ENCODE results near the gene STARD3. TPM values are rescaled to one million over a fixed set of nuclear protein-coding genes. Genes with fewer than 3 reads are reported as not detected.

Gene STARD3
- total RNA-seq, 1 experiment from 2014 or later: 55.5 TPM

DNA sequence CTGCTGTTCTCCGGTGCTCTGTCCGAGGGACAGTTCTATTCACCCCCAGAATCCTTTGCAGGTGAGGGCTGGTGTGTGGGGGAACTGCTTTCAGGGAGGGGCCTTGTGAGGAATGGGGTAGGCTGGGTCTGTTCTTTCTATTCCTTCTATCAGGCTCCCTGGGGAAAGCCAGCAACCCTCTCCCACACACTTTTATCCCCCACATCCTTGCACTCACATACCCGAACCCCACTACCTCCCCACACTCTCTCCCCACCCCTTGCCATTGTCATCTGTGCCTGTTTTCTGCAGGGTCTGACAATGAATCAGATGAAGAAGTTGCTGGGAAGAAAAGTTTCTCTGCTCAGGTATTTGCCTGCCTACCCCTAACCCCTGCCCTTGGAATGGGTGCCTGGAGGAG, 21.8 kb downstream of the STARD3 start:
- peaks cover 2% of the 10 kb centered on the region for H3K36me3 ChIP-seq (ENCODE audit: control insufficient read depth, insufficient read depth, low read length)
- Mint-ChIP-seq H3K27ac (ENCODE audit: unreplicated experiment) (no peak overlapping the region), H3K27me3 (ENCODE audit: insufficient read depth, unreplicated experiment) (no peaks in the 10 kb centered on the region), H3K9me3 (ENCODE audit: unreplicated experiment) (no peaks in the 10 kb centered on the region), H3K4me3 (ENCODE audit: unreplicated experiment) (no peak overlapping the region), H3K4me1 (ENCODE audit: low read depth, unreplicated experiment) (no peaks in the 10 kb centered on the region), H3K36me3 (ENCODE audit: insufficient read depth, unreplicated experiment) (peaks cover 9% of the 10 kb centered on the region)
- POLR2A ChIA-PET: no interaction called here
- CTCF ChIA-PET: interaction anchor here (0.7 kb wide), 1 partner anchor 12 kb away, joined by 3 read pairs; no protein-coding TSS in a partner anchor
- no peaks in the 10 kb centered on the region for H3K27me3 ChIP-seq (replicated peaks; ENCODE audit: control insufficient read depth, insufficient read depth, low read length)
- BruUV-seq (replicated peaks): no TSS peak
- no peaks in the 10 kb centered on the region; the same call in 1 of the 2 replicates for H3K4me1 ChIP-seq
- no peaks in the 10 kb centered on the region for H3K9me3 ChIP-seq
- no peak for DNase-seq
- H3K4me3 ChIP-seq (ENCODE audit: low read depth, low read length): no peak overlapping the region
- intact Hi-C loops (cut with micrococcal nuclease; ENCODE audit: unreplicated experiment): no loop called here
- TF ChIP-seq, protein P1, sequence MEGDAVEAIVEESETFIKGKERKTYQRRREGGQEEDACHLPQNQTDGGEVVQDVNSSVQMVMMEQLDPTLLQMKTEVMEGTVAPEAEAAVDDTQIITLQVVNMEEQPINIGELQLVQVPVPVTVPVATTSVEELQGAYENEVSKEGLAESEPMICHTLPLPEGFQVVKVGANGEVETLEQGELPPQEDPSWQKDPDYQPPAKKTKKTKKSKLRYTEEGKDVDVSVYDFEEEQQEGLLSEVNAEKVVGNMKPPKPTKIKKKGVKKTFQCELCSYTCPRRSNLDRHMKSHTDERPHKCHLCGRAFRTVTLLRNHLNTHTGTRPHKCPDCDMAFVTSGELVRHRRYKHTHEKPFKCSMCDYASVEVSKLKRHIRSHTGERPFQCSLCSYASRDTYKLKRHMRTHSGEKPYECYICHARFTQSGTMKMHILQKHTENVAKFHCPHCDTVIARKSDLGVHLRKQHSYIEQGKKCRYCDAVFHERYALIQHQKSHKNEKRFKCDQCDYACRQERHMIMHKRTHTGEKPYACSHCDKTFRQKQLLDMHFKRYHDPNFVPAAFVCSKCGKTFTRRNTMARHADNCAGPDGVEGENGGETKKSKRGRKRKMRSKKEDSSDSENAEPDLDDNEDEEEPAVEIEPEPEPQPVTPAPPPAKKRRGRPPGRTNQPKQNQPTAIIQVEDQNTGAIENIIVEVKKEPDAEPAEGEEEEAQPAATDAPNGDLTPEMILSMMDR (IDR thresholded peaks at IDR 0.05; ENCODE audit: insufficient read depth in 1 of 2, low read depth in 1 of 2, low read length in 1 of 2, severe bottlenecking in 1 of 2, unreplicated experiment in 1 of 2): no peak

DNA sequence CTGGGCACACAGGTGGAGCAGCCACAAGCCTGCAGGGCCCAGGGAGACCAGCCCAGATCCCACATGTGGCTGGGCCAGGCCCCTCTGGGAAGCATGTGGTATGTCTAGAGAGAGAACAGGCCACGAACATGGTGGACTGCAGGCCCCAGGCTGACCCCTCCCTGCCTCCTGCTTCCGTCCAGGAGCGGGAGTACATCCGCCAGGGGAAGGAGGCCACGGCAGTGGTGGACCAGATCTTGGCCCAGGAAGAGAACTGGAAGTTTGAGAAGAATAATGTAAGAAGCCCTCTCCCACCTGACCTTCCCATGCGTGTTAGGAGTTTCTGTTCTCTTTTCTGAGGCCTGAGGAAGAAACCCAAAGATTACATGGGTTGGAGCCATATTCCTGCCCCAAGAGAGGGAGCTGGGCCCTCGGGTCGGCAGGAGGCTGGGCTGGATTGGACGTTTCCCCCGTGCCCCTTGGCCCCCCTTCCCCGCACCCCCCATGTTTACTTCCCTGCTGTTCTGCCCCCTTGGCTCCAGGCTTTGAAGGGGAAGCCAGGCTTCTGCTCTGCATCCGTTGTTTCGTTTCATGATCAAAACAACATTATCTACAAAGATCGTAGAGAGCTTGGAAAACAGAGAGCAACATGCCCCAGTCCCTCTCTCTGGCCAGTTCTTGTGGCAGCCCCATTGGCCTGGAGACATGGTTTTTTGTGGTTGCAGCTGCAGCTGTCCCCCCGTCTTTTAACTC, 22.5 kb downstream of the STARD3 start:
- POLR2A ChIA-PET: no interaction called here
- H3K4me3 Mint-ChIP-seq (ENCODE audit: unreplicated experiment): no peak overlapping the region
- DNase-seq: no peak
- Histone ChIP-seq H3K36me3 (ENCODE audit: control insufficient read depth, insufficient read depth, low read length) (peaks cover 2% of the 10 kb centered on the region), H3K4me1 (no peaks in the 10 kb centered on the region; the same call in 1 of the 2 replicates), H3K9me3 (no peaks in the 10 kb centered on the region), H3K4me3 (ENCODE audit: low read depth, low read length) (no peak overlapping the region), H3K27me3 (replicated peaks; ENCODE audit: control insufficient read depth, insufficient read depth, low read length) (no peaks in the 10 kb centered on the region)
- no peaks in the 10 kb centered on the region for H3K27me3 Mint-ChIP-seq (ENCODE audit: insufficient read depth, unreplicated experiment)
- H3K36me3 Mint-ChIP-seq (ENCODE audit: insufficient read depth, unreplicated experiment): peaks cover 9% of the 10 kb centered on the region
- H3K9me3 Mint-ChIP-seq (ENCODE audit: unreplicated experiment): no peaks in the 10 kb centered on the region
- no TSS peak for BruUV-seq (replicated peaks)
- no peaks in the 10 kb centered on the region for H3K4me1 Mint-ChIP-seq (ENCODE audit: low read depth, unreplicated experiment)
- TF ChIP-seq, protein P1 (IDR thresholded peaks at IDR 0.05; ENCODE audit: insufficient read depth in 1 of 2, low read depth in 1 of 2, low read length in 1 of 2, severe bottlenecking in 1 of 2, unreplicated experiment in 1 of 2): no peak
- intact Hi-C loops (cut with micrococcal nuclease; ENCODE audit: unreplicated experiment): no loop called here
- CTCF ChIA-PET: no interaction called here
- H3K27ac Mint-ChIP-seq (ENCODE audit: unreplicated experiment): no peak overlapping the region

DNA sequence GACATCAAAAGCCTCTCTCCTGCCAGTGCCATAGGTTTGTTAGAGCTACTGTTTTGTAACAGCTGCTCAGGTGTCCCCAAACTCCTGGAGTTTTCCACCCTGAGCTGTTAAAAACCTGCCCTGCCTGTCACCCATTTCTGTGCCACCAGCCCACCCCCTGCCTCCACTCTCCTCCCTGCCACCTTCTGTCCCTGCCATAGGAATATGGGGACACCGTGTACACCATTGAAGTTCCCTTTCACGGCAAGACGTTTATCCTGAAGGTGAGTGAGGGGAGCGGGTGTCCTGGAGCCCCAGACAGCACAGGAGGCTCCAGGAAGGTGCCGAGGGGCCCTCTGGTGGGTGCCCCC, 23.0 kb downstream of the STARD3 start:
- Histone ChIP-seq H3K36me3 (ENCODE audit: control insufficient read depth, insufficient read depth, low read length) (peaks cover 2% of the 10 kb centered on the region), H3K4me1 (no peaks in the 10 kb centered on the region; the same call in 1 of the 2 replicates), H3K4me3 (ENCODE audit: low read depth, low read length) (no peak overlapping the region), H3K27me3 (replicated peaks; ENCODE audit: control insufficient read depth, insufficient read depth, low read length) (no peaks in the 10 kb centered on the region), H3K9me3 (no peaks in the 10 kb centered on the region)
- ChIA-PET CTCF (no interaction called here), POLR2A (no interaction called here)
- Mint-ChIP-seq H3K27me3 (ENCODE audit: insufficient read depth, unreplicated experiment) (no peaks in the 10 kb centered on the region), H3K27ac (ENCODE audit: unreplicated experiment) (no peak overlapping the region), H3K4me3 (ENCODE audit: unreplicated experiment) (no peak overlapping the region), H3K36me3 (ENCODE audit: insufficient read depth, unreplicated experiment) (peaks cover 9% of the 10 kb centered on the region), H3K4me1 (ENCODE audit: low read depth, unreplicated experiment) (no peaks in the 10 kb centered on the region), H3K9me3 (ENCODE audit: unreplicated experiment) (no peaks in the 10 kb centered on the region)
- TF ChIP-seq, protein P1 (IDR thresholded peaks at IDR 0.05; ENCODE audit: insufficient read depth in 1 of 2, low read depth in 1 of 2, low read length in 1 of 2, severe bottlenecking in 1 of 2, unreplicated experiment in 1 of 2): no peak
- intact Hi-C loops (cut with micrococcal nuclease; ENCODE audit: unreplicated experiment): no loop called here
- BruUV-seq (replicated peaks): no TSS peak
- DNase-seq: no peak

Data from Caco-2 (cell line).